WTC11 (cell line): Measurements from ENCODE around the gene HLF. TPM values are rescaled to one million over a fixed set of nuclear protein-coding genes. Genes with fewer than 3 reads are reported as not detected.
A peak's percentile ranks its signal among the peaks of the same experiment; 100 is the strongest.

Source experiments
- ATAC-seq: fragments of 200-7000 bp; cut with Tn5 transposase; 2 replicates; pipeline ENCODE4 v1.10.0; 2021; ENCODE audit warnings: mild to moderate bottlenecking, moderate library complexity
- CTCF ChIA-PET: fragments of 300-600 bp; sonication (Branson Sonifier 250); formaldehyde crosslinking; loops from one replicate; lab custom pipeline; 2021; ENCODE audit warnings: antibody characterized with exemption; lab: Charles Lee
- POLR2A ChIA-PET: fragments of 350-600 bp; sonication (Branson Sonifier 250); formaldehyde crosslinking; loops from one replicate; lab custom pipeline; 2021; ENCODE audit warnings: antibody characterized with exemption; lab: Charles Lee
- DNase-seq: peaks from one replicate; pipeline ENCODE4 v3.0.0; 2021; ENCODE audit warnings: low spot score
- H3K27ac Mint-ChIP-seq: 2 replicates; pipeline ENCODE4 v1.8.0; 2021; ENCODE audit warnings: mixed read lengths
- H3K27me3 Mint-ChIP-seq: 2 replicates; pipeline ENCODE4 v1.8.0; 2021; ENCODE audit warnings: low read depth, mild to moderate bottlenecking, moderate library complexity, mixed read lengths
- H3K36me3 Mint-ChIP-seq: 2 replicates; pipeline ENCODE4 v1.8.0; 2021; ENCODE audit warnings: mixed read lengths
- H3K4me1 Mint-ChIP-seq: 2 replicates; pipeline ENCODE4 v1.8.0; 2022; ENCODE audit warnings: mixed read lengths
- H3K4me3 Mint-ChIP-seq: 2 replicates; pipeline ENCODE4 v1.8.0; 2021; ENCODE audit warnings: mild to moderate bottlenecking, moderate library complexity, mixed read lengths
- H3K9me3 Mint-ChIP-seq: 2 replicates; pipeline ENCODE4 v1.8.0; 2021; ENCODE audit warnings: mixed read lengths
- ATF1 ChIP-seq: sonication (generic); formaldehyde crosslinking; IDR thresholded peaks from 2 replicates; pipeline ENCODE4 v1.8.1; 2023; ENCODE audit warnings: mild to moderate bottlenecking, moderate library complexity, missing genetic modification reagents
- ATF6 ChIP-seq: sonication (generic); formaldehyde crosslinking; IDR thresholded peaks from 2 replicates; pipeline ENCODE4 v1.8.1; 2023; ENCODE audit warnings: mild to moderate bottlenecking, missing genetic modification reagents
- CREM ChIP-seq: sonication (generic); formaldehyde crosslinking; IDR thresholded peaks from 2 replicates; pipeline ENCODE4 v1.8.1; 2022; ENCODE audit warnings: mild to moderate bottlenecking, missing genetic modification reagents, moderate library complexity
- ELF4 ChIP-seq: sonication (generic); formaldehyde crosslinking; IDR thresholded peaks from 2 replicates; pipeline ENCODE4 v1.8.1; 2022; ENCODE audit warnings: low read depth, mild to moderate bottlenecking, moderate library complexity, missing genetic modification reagents
- GABPB1 ChIP-seq: sonication (generic); formaldehyde crosslinking; IDR thresholded peaks from 2 replicates; pipeline ENCODE4 v1.8.1; 2023; ENCODE audit warnings: mild to moderate bottlenecking, missing genetic modification reagents
- JAZF1 ChIP-seq: fragments of 250-450 bp; sonication (Bioruptor Pico); IDR thresholded peaks from 2 replicates; pipeline ENCODE4 v1.9.0; 2021; ENCODE audit warnings: moderate library complexity, mild to moderate bottlenecking, inconsistent platforms
- KAT7 ChIP-seq: sonication (generic); formaldehyde crosslinking; IDR thresholded peaks from 2 replicates; pipeline ENCODE4 v1.8.1; 2023; ENCODE audit warnings: missing genetic modification reagents, mild to moderate bottlenecking, borderline replicate concordance
- MYBL2 ChIP-seq: sonication (generic); formaldehyde crosslinking; IDR thresholded peaks from 2 replicates; pipeline ENCODE4 v1.8.1; 2023; ENCODE audit warnings: mild to moderate bottlenecking, moderate library complexity, missing genetic modification reagents
- NR2C2 ChIP-seq: sonication (generic); formaldehyde crosslinking; IDR thresholded peaks from 2 replicates; pipeline ENCODE4 v1.8.0; 2022; ENCODE audit warnings: mild to moderate bottlenecking, missing genetic modification reagents
- RELA ChIP-seq: sonication (generic); formaldehyde crosslinking; IDR thresholded peaks from 2 replicates; pipeline ENCODE4 v1.8.1; 2022; ENCODE audit warnings: missing genetic modification reagents, mild to moderate bottlenecking, borderline replicate concordance
- RORB ChIP-seq: fragments of 250-450 bp; sonication (Bioruptor Pico); IDR thresholded peaks from 2 replicates; pipeline ENCODE4 v1.9.0; 2021; ENCODE audit warnings: mild to moderate bottlenecking
- ZMAT4 ChIP-seq: fragments of 250-450 bp; sonication (Bioruptor Pico); IDR thresholded peaks from 2 replicates; pipeline ENCODE4 v1.9.0; 2021; ENCODE audit warnings: mild to moderate bottlenecking
- ZNF219 ChIP-seq: sonication (generic); formaldehyde crosslinking; IDR thresholded peaks from 2 replicates; pipeline ENCODE4 v1.8.0; 2023; ENCODE audit warnings: missing genetic modification reagents, mild to moderate bottlenecking, borderline replicate concordance
- ZNF263 ChIP-seq: sonication (generic); formaldehyde crosslinking; IDR thresholded peaks from 2 replicates; pipeline ENCODE4 v1.8.1; 2022; ENCODE audit warnings: low read depth, mild to moderate bottlenecking, moderate library complexity, missing genetic modification reagents
- ZNF317 ChIP-seq: sonication (generic); formaldehyde crosslinking; IDR thresholded peaks from 2 replicates; pipeline ENCODE4 v1.8.1; 2023; ENCODE audit warnings: low read depth, mild to moderate bottlenecking, moderate library complexity, missing genetic modification reagents, borderline replicate concordance
- ZNF671 ChIP-seq: fragments of 250-450 bp; sonication (Bioruptor Pico); IDR thresholded peaks from 2 replicates; pipeline ENCODE4 v1.8.0; 2021; ENCODE audit warnings: mild to moderate bottlenecking
- total RNA-seq: library from RNA; stranded (reverse); gene quantifications from 3 replicates; pipeline ENCODE4 v1.2.3, GENCODE V29; 2021
- TF ChIP-seq, protein P1 (sequence below): sonication (generic); formaldehyde crosslinking; IDR thresholded peaks from 2 replicates; pipeline ENCODE4 v1.8.1; 2023; ENCODE audit warnings: mild to moderate bottlenecking, missing genetic modification reagents
- TF ChIP-seq, protein P2 (sequence below): sonication (generic); formaldehyde crosslinking; IDR thresholded peaks from 2 replicates; pipeline ENCODE4 v1.8.1; 2023; ENCODE audit warnings: mild to moderate bottlenecking, missing genetic modification reagents, moderate library complexity
- TF ChIP-seq, protein P3 (sequence below): sonication (generic); formaldehyde crosslinking; IDR thresholded peaks from 2 replicates; pipeline ENCODE4 v1.8.1; 2022; ENCODE audit warnings: missing genetic modification reagents, borderline replicate concordance
- TF ChIP-seq, protein P4 (sequence below): sonication (generic); formaldehyde crosslinking; IDR thresholded peaks from 2 replicates; pipeline ENCODE4 v1.8.1; 2023; ENCODE audit warnings: mild to moderate bottlenecking, missing genetic modification reagents, moderate library complexity
- TF ChIP-seq, protein P5 (sequence below): fragments of 200-600 bp; IDR thresholded peaks from 2 replicates; pipeline ENCODE4 v1.8.0; 2022; ENCODE audit warnings: antibody characterized with exemption
- TF ChIP-seq, protein P6 (sequence below): sonication (generic); formaldehyde crosslinking; IDR thresholded peaks from 2 replicates; pipeline ENCODE4 v1.8.1; 2022; ENCODE audit warnings: mild to moderate bottlenecking, missing genetic modification reagents, moderate library complexity, borderline replicate concordance

HLF gene
- total RNA-seq, 1 experiment from 2014 or later: 0.31 TPM

- CTCF ChIA-PET: interaction anchor here (0.8 to 2.9 kb wide), 8 partner anchors 23 to 364 kb away, joined by 3 to 18 read pairs (median 4); partner anchors contain the start of gene HLF
- Mint-ChIP-seq H3K27me3 (peaks cover 37% of the 10 kb centered on the region), H3K9me3 (peaks cover 4% of the 10 kb centered on the region; the same call in 1 of the 2 replicates), H3K4me3 (peak overlapping the region; percentile 56), H3K27ac (no peak overlapping the region), H3K4me1 (peaks cover 17% of the 10 kb centered on the region), H3K36me3 (no peaks in the 10 kb centered on the region)
- POLR2A ChIA-PET: interaction anchor here (1.7 to 1.8 kb wide), 2 partner anchors 26 to 28 kb away, joined by 10 to 11 read pairs; partner anchors contain the start of gene HLF
- no peak for TF ChIP-seq ZNF219
- TF ChIP-seq KAT7: no peak
- TF ChIP-seq RELA (CRISPR knock-in tag): no peak
- TF ChIP-seq MYBL2: no peak
- no peak for TF ChIP-seq ATF1 (CRISPR knock-in tag)
- TF ChIP-seq CREM: no peak
- TF ChIP-seq ZNF317 (CRISPR knock-in tag): no peak
- no peak for TF ChIP-seq ATF6
- ATAC-seq: no peak
- no peak for DNase-seq
These were observed 26.9 kb upstream of the HLF start for GRCh38 chr17:55237841-55238178.

GRCh38 chr17:55238179-55238930, 26.4 kb upstream of the HLF start:
- Mint-ChIP-seq H3K36me3 (no peaks in the 10 kb centered on the region), H3K4me1 (peaks cover 17% of the 10 kb centered on the region), H3K9me3 (peaks cover 4% of the 10 kb centered on the region; the same call in 1 of the 2 replicates), H3K4me3 (peak overlapping the region; percentile 84), H3K27me3 (peaks cover 35% of the 10 kb centered on the region), H3K27ac (peak overlapping the region; percentile 96)
- ChIA-PET POLR2A (interaction anchor here (0.5 to 1.8 kb wide), 4 partner anchors 11 to 1512 kb away, joined by 3 to 11 read pairs (median 6); partner anchors contain the start of gene HLF), CTCF (interaction anchor here (0.7 to 2.9 kb wide), 13 partner anchors 12 to 364 kb away, joined by 3 to 18 read pairs (median 3); partner anchors contain the start of gene HLF)
- DNase-seq (peak; percentile 97), ATAC-seq (peak; percentile 95)
- TF ChIP-seq, protein P1, sequence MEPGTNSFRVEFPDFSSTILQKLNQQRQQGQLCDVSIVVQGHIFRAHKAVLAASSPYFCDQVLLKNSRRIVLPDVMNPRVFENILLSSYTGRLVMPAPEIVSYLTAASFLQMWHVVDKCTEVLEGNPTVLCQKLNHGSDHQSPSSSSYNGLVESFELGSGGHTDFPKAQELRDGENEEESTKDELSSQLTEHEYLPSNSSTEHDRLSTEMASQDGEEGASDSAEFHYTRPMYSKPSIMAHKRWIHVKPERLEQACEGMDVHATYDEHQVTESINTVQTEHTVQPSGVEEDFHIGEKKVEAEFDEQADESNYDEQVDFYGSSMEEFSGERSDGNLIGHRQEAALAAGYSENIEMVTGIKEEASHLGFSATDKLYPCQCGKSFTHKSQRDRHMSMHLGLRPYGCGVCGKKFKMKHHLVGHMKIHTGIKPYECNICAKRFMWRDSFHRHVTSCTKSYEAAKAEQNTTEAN (CRISPR knock-in tag): peak; percentile 54; the same call in 1 of the 2 replicates
- TF ChIP-seq ZNF671 (CRISPR knock-in tag) (no peak), JAZF1 (CRISPR knock-in tag) (no peak), ZMAT4 (CRISPR knock-in tag) (no peak), GABPB1 (CRISPR knock-in tag) (no peak; the same call in none of the 2 replicates), CREM (peak; percentile 69; the same call in 1 of the 2 replicates), ZNF263 (CRISPR knock-in tag) (no peak), KAT7 (no peak), RORB (CRISPR knock-in tag) (no peak), NR2C2 (CRISPR knock-in tag) (no peak), ELF4 (CRISPR knock-in tag) (no peak)
- TF ChIP-seq, protein P2, sequence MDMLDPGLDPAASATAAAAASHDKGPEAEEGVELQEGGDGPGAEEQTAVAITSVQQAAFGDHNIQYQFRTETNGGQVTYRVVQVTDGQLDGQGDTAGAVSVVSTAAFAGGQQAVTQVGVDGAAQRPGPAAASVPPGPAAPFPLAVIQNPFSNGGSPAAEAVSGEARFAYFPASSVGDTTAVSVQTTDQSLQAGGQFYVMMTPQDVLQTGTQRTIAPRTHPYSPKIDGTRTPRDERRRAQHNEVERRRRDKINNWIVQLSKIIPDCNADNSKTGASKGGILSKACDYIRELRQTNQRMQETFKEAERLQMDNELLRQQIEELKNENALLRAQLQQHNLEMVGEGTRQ: peak; percentile 95
- TF ChIP-seq, protein P3, sequence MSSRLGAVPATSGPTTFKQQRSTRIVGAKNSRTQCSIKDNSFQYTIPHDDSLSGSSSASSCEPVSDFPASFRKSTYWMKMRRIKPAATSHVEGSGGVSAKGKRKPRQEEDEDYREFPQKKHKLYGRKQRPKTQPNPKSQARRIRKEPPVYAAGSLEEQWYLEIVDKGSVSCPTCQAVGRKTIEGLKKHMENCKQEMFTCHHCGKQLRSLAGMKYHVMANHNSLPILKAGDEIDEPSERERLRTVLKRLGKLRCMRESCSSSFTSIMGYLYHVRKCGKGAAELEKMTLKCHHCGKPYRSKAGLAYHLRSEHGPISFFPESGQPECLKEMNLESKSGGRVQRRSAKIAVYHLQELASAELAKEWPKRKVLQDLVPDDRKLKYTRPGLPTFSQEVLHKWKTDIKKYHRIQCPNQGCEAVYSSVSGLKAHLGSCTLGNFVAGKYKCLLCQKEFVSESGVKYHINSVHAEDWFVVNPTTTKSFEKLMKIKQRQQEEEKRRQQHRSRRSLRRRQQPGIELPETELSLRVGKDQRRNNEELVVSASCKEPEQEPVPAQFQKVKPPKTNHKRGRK: no peak
- TF ChIP-seq, protein P4, sequence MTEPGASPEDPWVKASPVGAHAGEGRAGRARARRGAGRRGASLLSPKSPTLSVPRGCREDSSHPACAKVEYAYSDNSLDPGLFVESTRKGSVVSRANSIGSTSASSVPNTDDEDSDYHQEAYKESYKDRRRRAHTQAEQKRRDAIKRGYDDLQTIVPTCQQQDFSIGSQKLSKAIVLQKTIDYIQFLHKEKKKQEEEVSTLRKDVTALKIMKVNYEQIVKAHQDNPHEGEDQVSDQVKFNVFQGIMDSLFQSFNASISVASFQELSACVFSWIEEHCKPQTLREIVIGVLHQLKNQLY (CRISPR knock-in tag): no peak
- TF ChIP-seq, protein P5, sequence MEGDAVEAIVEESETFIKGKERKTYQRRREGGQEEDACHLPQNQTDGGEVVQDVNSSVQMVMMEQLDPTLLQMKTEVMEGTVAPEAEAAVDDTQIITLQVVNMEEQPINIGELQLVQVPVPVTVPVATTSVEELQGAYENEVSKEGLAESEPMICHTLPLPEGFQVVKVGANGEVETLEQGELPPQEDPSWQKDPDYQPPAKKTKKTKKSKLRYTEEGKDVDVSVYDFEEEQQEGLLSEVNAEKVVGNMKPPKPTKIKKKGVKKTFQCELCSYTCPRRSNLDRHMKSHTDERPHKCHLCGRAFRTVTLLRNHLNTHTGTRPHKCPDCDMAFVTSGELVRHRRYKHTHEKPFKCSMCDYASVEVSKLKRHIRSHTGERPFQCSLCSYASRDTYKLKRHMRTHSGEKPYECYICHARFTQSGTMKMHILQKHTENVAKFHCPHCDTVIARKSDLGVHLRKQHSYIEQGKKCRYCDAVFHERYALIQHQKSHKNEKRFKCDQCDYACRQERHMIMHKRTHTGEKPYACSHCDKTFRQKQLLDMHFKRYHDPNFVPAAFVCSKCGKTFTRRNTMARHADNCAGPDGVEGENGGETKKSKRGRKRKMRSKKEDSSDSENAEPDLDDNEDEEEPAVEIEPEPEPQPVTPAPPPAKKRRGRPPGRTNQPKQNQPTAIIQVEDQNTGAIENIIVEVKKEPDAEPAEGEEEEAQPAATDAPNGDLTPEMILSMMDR: no peak
- TF ChIP-seq, protein P6, sequence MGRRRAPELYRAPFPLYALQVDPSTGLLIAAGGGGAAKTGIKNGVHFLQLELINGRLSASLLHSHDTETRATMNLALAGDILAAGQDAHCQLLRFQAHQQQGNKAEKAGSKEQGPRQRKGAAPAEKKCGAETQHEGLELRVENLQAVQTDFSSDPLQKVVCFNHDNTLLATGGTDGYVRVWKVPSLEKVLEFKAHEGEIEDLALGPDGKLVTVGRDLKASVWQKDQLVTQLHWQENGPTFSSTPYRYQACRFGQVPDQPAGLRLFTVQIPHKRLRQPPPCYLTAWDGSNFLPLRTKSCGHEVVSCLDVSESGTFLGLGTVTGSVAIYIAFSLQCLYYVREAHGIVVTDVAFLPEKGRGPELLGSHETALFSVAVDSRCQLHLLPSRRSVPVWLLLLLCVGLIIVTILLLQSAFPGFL (CRISPR knock-in tag): 0 out of 2 replicates have a peak, but pooled peaks have one; percentile 13
